Renal pelvis (tissue), 4 donors: ENCODE results near the gene DLK2. TPM values are rescaled to one million over a fixed set of nuclear protein-coding genes. Genes with fewer than 3 reads are reported as not detected.
"Not testable (repeated sequence)": the region's sequence is repeated elsewhere in the genome, so short reads cannot be mapped to it uniquely, and the experiment has no call there.

Source experiments
- DNase-seq: peaks from one replicate; pipeline ENCODE4 v3.0.0-alpha.2; 2013
- polyA plus RNA-seq, 3 donors: library from polyadenylated mRNA; unstranded; fragments of 120-200 nt; gene quantifications; one replicate each; pipeline ENCODE4 v1.2.1, GENCODE V29; 2013; ENCODE audit not compliant: insufficient read length in 3 of 3

The DLK2 gene
- polyA plus RNA-seq, 3 donors, result 1.5 to 1.6 (median 1.6) TPM

DNA sequence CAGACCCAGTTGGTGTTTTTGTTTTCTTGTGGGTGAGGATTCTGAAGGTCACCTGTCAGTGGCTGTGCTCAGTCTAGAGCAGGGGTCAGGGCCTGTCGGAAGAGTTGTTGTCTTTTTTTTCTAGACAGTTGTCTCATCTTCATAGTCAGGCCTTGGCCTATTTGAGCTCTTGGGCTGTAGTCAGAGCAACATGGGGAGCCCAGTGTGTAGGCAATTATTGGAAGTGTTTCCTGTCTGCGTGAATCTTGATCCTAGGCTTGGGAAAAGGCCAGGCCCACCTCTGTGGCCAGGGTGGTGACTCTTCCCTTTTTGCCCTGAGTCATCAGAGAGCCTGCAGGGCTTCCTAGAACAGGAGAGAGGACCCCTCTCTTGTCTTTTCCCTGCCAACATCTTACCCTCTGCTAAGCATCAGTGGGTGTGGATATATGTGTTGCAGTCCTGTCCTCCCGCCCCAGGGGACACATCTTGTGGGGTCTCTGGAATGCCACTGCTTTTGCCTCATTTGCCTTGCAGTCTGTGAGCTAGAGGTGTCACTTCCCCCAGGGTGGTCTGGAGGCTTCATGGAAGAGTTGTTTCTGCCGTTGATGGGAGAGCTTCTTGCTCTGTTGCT lies 33.4 kb upstream of the DLK2 start:
- DNase-seq, result no peak

DNA sequence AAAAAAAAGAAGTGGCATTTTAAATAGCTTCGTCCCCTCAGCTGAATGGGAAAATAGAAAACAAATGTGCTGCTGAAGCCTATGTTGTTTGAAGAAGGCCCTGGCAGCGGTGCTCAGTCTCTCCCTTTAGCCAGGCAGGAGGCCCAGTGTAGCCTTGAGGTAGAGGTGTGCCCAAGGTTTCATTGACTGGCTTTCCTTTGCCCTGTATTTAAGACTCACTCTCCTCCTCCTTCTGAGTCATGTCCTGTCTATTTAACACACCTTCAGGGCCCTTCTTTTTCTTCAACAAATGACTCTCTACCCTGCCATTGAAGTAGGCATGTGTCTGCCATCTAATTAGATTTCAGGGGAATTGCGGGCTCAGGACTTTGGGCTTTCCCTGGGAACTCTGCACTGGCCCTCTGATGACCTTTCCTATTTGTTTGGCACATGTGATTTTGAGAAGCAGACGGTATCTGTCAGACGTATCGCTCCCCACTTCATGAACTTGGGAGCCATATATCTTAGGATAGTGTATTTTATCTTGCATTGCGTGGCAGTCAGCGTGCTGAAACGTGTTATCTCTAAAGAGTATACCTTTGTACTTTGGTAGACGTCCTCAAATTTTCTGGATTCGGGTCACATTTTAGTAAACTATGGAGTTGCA lies 26.4 kb upstream of the DLK2 start:
- DNase-seq, result no peak

DNA sequence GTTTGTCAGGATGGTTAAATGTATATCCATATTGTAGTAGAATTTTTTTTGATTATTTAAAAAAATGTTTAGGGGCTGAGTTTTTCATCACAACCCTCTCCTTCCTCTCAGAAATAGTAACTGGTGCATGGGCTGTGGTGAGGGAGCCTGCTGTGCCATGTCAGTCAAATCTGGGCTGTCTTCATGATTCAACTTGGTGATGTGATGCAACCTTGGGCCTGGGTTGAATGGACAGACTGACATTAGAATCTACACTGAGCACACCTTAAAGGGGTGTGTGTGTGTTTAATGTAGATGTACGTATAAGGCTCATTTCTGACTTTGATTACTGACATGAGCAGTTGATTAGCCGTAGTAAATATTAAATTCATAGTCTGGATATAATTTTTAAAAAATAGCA lies 25.7 kb upstream of the DLK2 start:
- DNase-seq, result no peak

DNA sequence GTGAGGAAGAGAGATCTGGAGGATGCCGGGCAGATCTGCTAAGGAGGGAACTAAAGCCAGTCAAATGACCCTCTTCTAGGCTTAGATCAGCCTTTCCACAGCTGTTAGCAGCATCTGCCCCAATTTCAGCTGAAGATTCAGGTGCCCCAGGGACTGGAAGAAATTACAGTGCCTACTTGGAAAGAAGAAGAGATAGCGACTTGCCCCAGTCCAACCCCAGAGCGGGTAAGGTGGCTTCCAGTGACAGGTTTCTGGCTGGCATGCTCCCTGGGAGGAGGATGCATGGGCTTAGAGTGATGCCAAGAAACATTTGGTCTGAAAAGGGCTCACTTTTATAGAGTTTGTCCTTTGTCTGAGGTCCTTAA lies 22.6 kb upstream of the DLK2 start:
- DNase-seq, result no peak

DNA sequence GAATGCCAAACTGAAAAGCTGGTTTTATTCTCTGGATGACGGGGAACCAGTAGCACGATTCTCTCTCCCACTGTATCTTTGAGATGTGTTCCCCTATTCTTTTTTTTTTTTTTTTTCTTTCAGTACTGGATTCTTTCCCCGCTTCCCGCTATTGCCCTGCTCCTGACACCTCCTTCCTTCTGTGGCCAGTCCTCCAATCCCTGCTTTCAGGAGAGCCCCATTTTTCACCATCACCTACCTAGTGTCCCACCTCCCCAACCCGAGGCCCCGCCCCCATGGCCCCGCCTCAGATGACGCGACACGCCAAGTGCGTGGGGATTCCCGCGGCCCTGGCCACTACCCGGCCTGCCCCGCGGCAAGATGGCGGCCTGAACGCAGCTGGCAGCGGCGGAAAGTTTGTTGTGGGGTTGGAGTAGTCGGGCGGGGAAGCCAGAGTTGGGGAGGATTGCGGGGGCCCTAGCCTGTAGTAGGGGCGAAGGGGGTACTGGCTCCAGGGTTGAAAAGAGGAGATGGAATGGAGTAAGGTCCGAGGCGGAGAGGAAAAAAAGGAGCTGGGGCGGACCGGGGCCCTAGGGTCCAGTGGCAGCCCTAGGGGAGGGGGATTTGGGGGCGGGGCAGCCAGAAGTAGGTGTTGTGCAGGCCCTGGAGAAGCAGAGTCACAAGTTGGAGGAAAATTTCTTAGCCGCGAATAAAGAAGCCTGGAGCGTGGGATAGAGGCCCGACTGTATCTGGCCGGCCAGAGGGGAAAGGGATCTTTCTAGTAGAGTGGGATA lies 22.1 kb upstream of the DLK2 start, which contains the start of gene TJAP1:
TSS of gene TJAP1 (plus strand) at position 336 of the 773 bp plus-strand sequence. CDS start 21,432 bp downstream, outside the sequence.
- peak; percentile 92 for DNase-seq

DNA sequence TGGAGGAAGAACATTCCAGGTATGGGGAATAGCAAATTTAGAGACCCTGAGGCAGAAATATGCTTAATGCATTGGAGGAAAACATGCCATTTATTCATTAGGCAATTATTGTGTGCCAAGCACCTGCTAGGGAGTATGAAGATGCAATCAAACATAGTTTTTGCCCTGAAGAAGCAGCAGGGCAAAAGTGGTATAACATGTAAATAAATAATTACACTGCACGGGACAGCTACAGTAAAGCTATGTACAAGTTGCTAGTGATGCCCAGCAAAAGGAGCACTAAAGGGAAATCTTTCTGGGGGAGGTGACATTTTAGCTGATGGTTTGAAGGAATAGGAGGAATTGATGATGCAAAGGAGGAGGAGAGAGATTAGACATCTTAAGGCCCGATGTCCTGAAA lies 21.4 kb upstream of the DLK2 start:
- no peak for DNase-seq

DNA sequence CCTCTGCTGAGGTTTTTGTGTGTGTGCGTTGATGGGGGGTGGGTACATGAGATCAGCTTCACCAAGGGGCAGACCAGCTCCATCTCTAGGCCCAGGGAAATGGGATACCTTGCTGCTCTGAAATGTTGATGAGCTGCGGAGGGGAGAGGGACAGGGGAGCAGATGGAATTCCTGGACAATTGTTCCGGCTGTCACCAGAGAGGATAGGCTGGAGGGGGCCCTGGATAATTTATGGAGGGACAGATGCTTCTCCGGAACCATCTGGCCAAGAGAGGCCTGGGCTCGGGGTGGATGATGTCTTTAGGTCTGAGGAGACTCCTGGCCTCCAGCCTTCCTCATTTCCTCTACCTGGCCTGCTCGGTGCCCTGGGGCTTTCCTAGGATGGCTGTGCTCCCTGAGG lies 20.2 kb upstream of the DLK2 start:
- DNase-seq, result no peak

DNA sequence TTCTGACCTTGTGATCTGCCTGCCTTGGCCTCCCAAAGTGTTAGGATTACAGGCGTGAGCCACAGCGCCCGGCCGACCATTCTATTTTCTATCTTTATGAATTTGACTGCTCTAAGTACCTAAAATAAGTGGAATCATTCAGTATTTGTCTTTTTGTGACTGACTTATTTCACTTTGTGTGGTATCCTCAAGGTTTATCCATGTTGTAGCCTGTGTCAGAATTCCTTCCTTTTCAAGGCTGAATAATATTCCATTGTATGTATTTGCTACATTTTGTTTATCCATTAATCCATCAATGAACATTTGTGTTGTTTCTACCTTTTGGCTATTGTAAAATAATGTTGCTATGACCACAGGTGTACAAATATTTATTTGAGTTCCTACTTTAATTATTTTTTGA lies 17.2 kb upstream of the DLK2 start:
- no peak for DNase-seq

DNA sequence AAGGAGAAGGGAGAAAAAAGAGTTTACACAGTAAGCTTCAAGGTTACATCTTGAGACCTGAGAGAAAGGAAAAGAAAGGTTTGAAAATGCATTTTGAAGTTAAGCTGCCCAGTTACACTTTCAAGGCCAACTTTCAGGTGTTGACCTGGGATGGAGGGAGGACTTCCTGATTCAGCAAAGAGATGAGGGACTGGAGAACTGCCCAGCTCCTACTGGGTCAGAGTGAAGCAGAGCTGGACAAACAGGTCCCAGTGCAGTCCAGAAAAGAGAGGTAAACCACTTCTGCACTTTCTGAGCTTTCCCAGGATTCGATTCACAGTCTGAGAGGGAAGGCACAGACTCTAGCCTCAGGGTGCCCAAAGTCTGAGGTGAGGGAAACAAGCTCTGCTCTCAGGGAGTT lies 16.1 kb upstream of the DLK2 start:
- no peak for DNase-seq

DNA sequence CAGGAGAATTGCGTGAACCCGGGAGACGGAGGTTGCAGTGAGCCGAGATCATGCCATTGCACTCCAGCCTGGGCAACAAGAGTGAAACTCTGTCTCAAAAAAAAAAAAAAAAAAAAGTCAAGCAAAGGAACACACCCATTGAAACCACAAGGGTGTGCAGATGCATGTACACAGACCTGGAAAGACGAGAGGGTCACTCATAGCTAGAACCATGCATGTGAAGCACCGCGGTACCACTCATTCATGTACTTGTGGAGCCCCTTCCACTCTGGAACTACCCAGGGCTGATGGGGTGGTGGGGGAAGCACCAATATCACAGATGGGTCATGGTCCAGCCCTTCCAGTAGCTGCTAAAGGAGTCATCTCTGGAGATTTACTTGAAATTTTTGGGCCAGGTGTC lies 14.6 kb upstream of the DLK2 start:
- no peak for DNase-seq

DNA sequence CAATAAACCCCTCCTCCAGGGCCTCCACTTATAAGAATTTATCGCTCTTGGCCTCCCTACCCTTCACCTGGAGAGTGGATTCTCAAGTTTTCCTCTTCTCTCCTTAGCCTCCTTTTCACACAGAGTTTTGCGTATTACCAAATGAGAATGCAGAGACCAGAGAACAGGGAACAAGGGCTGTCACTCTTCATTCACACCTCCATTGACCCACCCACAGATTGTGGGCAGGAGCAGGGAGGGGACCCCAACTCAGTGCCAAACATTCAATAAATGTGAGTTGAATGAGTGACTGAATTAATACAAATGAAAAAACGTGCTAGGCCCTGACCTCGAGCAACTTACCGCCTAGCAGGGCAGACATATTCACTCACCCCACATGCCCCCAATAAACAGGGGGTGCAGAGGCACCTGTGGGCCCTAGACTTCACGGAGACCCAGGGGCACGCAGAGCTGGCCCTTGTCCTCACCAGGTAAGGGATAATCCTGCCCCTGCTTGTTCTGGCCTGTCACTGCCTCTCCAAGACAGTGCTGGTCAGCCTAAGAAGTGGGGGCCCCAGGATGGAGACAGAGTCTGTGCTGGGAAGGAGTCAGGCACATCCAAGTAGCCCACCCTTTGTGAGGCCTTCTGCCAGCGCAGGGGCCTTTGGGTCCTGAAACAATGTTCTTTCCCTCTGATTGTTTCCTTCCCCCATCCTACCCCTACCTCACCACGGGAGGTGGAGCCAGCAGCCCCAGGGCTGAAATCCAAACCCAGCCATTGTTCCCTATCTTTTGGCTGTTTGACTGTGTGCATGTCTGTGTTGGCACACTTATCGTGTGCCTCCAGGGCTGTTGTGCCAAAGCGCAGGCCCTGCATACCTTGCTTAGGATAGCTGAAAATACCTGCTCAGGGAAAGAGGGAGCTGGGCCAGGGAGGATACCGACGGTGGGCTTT lies 13.7 kb upstream of the DLK2 start:
- no peak for DNase-seq

DNA sequence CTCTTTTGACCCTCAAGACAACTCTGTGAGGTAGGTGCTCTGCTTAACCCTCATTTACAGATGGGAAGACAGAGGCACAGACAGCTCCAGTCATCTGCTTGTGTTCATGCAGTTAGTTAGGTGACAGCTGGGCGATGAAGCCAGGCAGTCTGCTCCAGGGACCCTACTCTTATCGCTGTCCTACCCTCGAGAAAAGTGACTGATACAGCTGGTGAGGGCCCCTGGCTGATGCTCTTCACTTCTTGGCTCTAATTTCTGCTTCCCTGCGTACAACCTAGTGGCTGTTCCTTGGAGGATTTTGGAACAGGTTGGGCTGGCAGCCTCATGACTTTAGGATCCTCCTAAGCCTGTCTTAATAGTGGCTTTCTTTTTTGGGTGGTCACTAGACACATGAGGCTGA lies 12.9 kb upstream of the DLK2 start:
- DNase-seq, result no peak

DNA sequence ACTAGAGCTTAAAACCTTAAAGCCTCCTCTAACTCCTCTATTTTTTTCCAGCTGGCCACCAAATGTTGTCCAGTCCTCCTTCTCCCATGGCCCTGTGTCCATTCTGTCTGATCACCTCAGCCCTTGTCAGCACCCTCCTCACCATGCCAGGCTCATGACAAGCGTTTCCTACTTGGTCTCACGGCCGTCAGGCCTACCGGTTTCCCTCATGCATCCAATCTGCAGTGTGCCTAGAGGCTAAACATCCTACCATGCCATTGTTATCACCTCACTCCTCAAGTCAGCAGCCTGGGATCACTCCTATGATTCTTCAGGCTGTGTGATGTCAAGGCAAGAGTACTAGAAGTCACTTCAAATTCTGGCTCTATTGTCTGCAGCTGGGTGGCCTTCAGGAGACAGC lies 12.4 kb upstream of the DLK2 start:
- DNase-seq, result no peak

DNA sequence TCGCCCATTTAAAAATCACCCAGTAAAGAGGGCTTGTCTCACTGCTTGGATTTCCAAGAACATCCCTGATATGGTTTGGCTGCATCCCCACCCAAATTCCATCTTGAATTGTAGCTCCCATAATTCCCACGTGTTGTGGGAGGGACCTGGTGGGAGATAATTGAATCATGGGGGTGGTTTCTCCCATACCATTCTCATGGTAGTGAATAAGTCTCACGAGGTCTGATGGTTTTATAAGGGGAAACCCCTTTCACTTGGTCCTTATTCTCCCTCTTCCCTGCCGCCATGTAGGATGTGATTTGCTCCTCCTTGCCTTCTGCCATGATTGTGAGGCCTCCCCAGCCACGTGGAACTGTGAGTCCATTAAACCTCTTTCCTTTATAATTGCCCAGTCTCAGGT lies 11.9 kb upstream of the DLK2 start:
- not testable (repeated sequence) for DNase-seq

DNA sequence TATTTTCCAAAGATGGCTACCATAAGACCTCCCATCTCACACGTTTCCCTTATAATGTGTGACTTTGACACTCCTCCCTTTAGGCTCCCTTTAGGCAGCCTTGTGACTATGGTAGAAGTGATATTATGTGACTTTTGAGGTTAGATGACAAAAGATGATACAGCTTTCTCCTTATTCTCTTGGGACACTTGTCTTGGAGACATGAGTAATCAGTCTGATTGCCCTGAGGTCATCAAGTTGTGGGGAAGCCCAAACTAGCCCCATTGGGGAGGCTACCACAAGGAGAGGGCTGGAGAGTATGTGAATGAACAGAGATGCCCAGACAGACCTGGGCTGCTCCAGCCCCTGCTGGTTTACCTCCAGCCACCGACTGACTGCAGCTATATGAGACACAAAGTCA lies 10.6 kb upstream of the DLK2 start:
- DNase-seq, result no peak

DNA sequence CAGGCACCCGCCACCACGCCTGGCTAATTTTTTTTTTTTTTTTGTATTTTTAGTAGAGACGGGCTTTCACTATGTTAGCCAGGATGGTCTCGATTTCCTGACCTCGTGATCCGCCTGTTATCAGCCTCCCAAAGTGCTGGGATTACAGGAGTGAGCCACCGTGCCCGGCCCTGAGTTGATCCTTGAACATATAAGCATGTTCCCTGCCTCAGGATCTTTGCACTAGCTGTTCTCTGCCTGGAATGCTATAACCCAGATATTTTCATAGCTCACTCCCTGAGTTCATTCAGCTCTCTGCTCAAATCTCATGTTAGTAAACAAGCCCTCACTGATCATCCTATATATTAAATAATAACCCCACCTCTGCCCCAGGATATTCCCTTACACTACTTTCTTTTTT lies 9.0 kb upstream of the DLK2 start:
- no peak for DNase-seq

DNA sequence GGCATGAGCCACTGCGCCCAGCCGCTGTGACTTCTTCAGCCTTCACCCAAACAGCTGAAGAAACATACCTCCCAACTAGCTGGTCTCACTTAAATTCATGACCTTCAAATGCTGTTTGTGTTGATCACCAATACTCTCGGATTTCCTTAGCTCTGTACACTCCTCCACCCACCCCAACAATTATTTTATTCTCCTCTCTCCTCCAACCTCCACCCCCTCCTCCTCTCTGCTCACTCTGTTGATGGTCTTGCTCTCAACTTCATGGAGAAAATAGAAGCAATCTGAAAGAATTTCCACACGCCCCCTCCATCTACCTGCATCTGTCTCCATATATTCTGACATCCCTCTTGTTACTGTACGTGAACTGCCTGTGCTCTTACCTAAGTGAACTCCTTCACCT lies 6.6 kb upstream of the DLK2 start:
- DNase-seq, result no peak

DNA sequence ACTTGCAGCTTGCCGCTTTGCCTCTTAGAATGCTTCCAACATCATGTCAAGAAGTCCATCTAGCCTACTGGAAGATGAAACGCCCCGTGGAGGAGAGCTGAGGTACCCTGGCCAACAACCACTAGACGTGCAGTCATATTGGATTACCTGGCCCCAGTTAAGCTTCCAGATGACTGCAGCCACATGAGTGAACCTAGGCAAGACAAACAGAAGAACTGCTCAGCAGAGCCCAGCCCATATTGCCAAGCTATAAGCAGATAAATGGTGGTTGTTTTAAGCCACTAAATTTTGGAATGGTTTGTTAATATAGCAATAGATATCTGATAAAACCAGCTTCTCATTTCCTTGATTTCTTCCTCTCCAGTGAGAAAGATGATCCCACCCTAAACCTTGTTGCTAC lies 4.7 kb upstream of the DLK2 start:
- no peak for DNase-seq

DNA sequence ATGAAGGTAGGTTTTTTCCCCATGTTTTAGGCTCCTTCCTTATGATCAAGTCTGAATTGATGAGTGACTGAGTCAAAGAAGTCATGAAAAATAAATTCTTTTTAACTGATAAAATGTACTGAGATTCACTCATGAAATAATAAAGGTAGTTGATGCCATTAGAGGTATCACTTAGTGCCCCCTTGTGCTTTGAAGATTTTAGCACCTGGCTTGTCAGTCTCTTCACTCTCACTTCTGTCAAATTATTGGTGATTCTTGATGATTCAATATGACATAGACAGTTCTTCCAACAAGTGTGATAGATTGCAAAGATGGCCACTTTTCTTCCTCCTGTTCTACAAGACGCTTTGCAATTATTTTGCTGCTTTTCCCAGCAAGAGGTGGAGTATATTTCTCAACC lies 4.2 kb upstream of the DLK2 start:
- no peak for DNase-seq

DNA sequence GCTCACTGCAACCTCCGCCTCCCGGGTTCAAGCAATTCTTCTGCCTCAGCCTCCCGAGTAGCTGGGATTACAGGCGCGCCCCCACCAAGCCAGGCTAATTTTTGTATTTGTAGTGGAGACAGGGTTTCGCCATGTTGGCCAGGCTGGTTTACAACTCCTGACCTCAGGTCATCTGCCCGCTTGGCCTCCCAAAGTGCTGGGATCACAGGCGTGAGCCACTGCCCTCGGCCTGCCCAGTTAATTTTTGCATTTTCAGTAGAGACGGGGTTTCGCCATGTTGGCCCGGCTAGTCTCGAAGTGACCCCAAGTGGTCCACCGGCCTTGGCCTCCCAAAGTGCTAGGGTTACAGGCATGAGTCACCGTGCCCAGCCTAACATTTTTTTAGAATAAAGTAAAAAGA lies 2.8 kb upstream of the DLK2 start:
- DNase-seq, result not testable (repeated sequence)

DNA sequence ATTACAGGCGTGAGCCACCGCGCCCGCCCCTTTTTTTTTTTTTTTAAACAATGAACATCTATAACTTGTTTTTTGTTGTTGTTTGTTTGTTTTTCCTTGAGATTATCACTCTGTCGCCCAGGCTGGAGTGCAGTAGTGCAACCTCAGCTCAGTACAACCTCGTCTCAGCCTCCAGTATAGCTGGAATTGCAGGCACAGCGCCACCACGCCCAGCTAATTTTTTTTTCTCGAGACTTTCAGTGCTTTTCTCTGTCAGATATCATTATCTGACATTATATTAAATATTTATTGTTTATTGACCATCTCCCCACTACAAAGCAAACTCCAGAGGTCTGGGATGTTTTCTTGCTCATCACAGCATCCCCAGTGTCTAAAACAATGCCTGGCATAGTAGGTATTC lies 2.3 kb upstream of the DLK2 start:
- no peak for DNase-seq
